HG03521 (cell line): ENCODE measurements around the gene BIVM.

Experiments
- ATAC-seq: cut with Tn5 transposase; IDR thresholded peaks from one replicate; pipeline ENCODE4 v1.9.1; 2021; ENCODE audit warnings: mild to moderate bottlenecking, moderate library complexity; ENCODE audit not compliant: unreplicated experiment

BIVM gene

GRCh38 chr13:102784483-102784882 lies 14.4 kb upstream of the BIVM start:
- no peak for ATAC-seq

GRCh38 chr13:102788683-102789082 lies 10.2 kb upstream of the BIVM start:
- ATAC-seq: no peak

- ATAC-seq: no peak
Observed at GRCh38 chr13:102792396-102792795, 6.5 kb upstream of the BIVM start.

GRCh38 chr13:102793611-102794355 lies 5.1 kb upstream of the BIVM start:
- ATAC-seq: no peak

- peak; percentile 2 for ATAC-seq
Observed at GRCh38 chr13:102799426-102800144, 666 bp downstream of the BIVM start.

- ATAC-seq: peak; percentile 72
Observed at GRCh38 chr13:102800145-102801041, 1.5 kb downstream of the BIVM start.

GRCh38 chr13:102805680-102806079 lies 6.8 kb downstream of the BIVM start:
- ATAC-seq: no peak

GRCh38 chr13:102807699-102808098 lies 8.8 kb downstream of the BIVM start:
- no peak for ATAC-seq

GRCh38 chr13:102812611-102813287 lies 13.8 kb downstream of the BIVM start:
- ATAC-seq: no peak

- ATAC-seq: no peak
Observed at GRCh38 chr13:102814025-102814607, 15.2 kb downstream of the BIVM start.

- no peak for ATAC-seq
Observed at GRCh38 chr13:102814793-102815192, 15.9 kb downstream of the BIVM start.

- no peak for ATAC-seq
Observed at GRCh38 chr13:102815788-102816187, 16.9 kb downstream of the BIVM start.

- ATAC-seq: no peak
Observed at GRCh38 chr13:102816708-102817107, 17.8 kb downstream of the BIVM start.

- ATAC-seq: no peak
Observed at GRCh38 chr13:102817241-102817640, 18.3 kb downstream of the BIVM start.

- ATAC-seq: no peak
Observed at GRCh38 chr13:102817907-102818306, 19.0 kb downstream of the BIVM start.

- no peak for ATAC-seq
Observed at GRCh38 chr13:102825400-102825799, 26.5 kb downstream of the BIVM start.

GRCh38 chr13:102825921-102826706 lies 27.2 kb downstream of the BIVM start:
- no peak for ATAC-seq

- no peak for ATAC-seq
Observed at GRCh38 chr13:102830646-102831045, 31.7 kb downstream of the BIVM start.

- ATAC-seq: no peak
Observed at GRCh38 chr13:102836471-102836870, 37.6 kb downstream of the BIVM start.

- ATAC-seq: no peak
Observed at GRCh38 chr13:102838273-102838672, 39.4 kb downstream of the BIVM start.
